ENCODE data around the gene EPHA1. TPM values are rescaled to one million over a fixed set of nuclear protein-coding genes. Genes with fewer than 3 reads are reported as not detected.

EPHA1 gene
- total and polyA plus RNA-seq, 10 donors: 0.80 to 4.5 (median 2.3) TPM

- DNase-seq: no peak
- Histone ChIP-seq H3K27ac (no peak overlapping the region), H3K9me3 (no peaks in the 10 kb centered on the region), H3K36me3 (no peaks in the 10 kb centered on the region), H3K4me3 (no peak overlapping the region), H3K4me1 (no peaks in the 10 kb centered on the region), H3K27me3 (replicated peaks in 1 of 7) (peaks cover 0 to 15% (median 0%) of the 10 kb centered on the region in 7 donors)
- TF ChIP-seq CTCF (IDR thresholded peaks at IDR 0.05 in 8 of 11, conservative IDR thresholded peaks at IDR 0.05 in 3 of 11) (no peak), POLR2A (IDR thresholded peaks at IDR 0.05) (no peak), POLR2AphosphoS5 (IDR thresholded peaks at IDR 0.05) (no peak)
- intact Hi-C loops (cut with DNase I; ENCODE audit: low total_unique reads): no loop called here
Observed at GRCh38 chr7:143451122-143451521, 42.5 kb upstream of the EPHA1 start.

- no peak overlapping the region for H3K27ac ChIP-seq
- peaks cover 0 to 15% (median 0%) of the 10 kb centered on the region in 7 donors for H3K27me3 ChIP-seq (replicated peaks in 1 of 7)
- 74 to 97% (median 85%) methylated on average over 2 to 3 of the region's 3 CpGs for WGBS, 5 donors
- H3K4me3 ChIP-seq: no peak overlapping the region
- no peak for TF ChIP-seq POLR2A (IDR thresholded peaks at IDR 0.05)
- no peak for TF ChIP-seq POLR2AphosphoS5 (IDR thresholded peaks at IDR 0.05)
- TF ChIP-seq CTCF (IDR thresholded peaks at IDR 0.05 in 8 of 11, conservative IDR thresholded peaks at IDR 0.05 in 3 of 11): no peak
- intact Hi-C loops (cut with DNase I; ENCODE audit: low total_unique reads): no loop called here
- no peaks in the 10 kb centered on the region for H3K4me1 ChIP-seq
- no peak for DNase-seq
- no peaks in the 10 kb centered on the region for H3K9me3 ChIP-seq
- H3K36me3 ChIP-seq: no peaks in the 10 kb centered on the region
Observed at GRCh38 chr7:143449793-143450192, 41.1 kb upstream of the EPHA1 start.

GRCh38 chr7:143448429-143448828 lies 39.8 kb upstream of the EPHA1 start:
- TF ChIP-seq POLR2AphosphoS5 (IDR thresholded peaks at IDR 0.05) (no peak), POLR2A (IDR thresholded peaks at IDR 0.05) (no peak), CTCF (IDR thresholded peaks at IDR 0.05 in 8 of 11, conservative IDR thresholded peaks at IDR 0.05 in 3 of 11) (no peak)
- Histone ChIP-seq H3K27me3 (replicated peaks in 1 of 7) (peaks cover 0 to 15% (median 0%) of the 10 kb centered on the region in 7 donors), H3K9me3 (no peaks in the 10 kb centered on the region), H3K4me3 (no peak overlapping the region), H3K27ac (no peak overlapping the region), H3K4me1 (no peaks in the 10 kb centered on the region), H3K36me3 (no peaks in the 10 kb centered on the region)
- DNase-seq: no peak
- intact Hi-C loops (cut with DNase I; ENCODE audit: low total_unique reads): no loop called here
- whole genome bisulfite sequencing, 5 donors: 91 to 98% (median 94%) methylated on average over 5 of the region's 5 CpGs

GRCh38 chr7:143447466-143447865 lies 38.8 kb upstream of the EPHA1 start:
- no peak for DNase-seq
- 79 to 90% (median 84%) methylated on average over 3 of the region's 3 CpGs for WGBS, 5 donors
- H3K27ac ChIP-seq: no peak overlapping the region
- H3K27me3 ChIP-seq (replicated peaks in 1 of 7): peaks cover 0 to 15% (median 0%) of the 10 kb centered on the region in 7 donors
- TF ChIP-seq POLR2A (IDR thresholded peaks at IDR 0.05) (no peak), CTCF (IDR thresholded peaks at IDR 0.05 in 8 of 11, conservative IDR thresholded peaks at IDR 0.05 in 3 of 11) (no peak), POLR2AphosphoS5 (IDR thresholded peaks at IDR 0.05) (no peak)
- H3K4me1 ChIP-seq: no peaks in the 10 kb centered on the region
- no peak overlapping the region for H3K4me3 ChIP-seq
- H3K9me3 ChIP-seq: no peaks in the 10 kb centered on the region
- intact Hi-C loops (cut with DNase I; ENCODE audit: low total_unique reads): no loop called here
- H3K36me3 ChIP-seq: no peaks in the 10 kb centered on the region
